Mucosa of stomach (tissue), 1 donor: ENCODE data around the gene MBD4.
"Not testable (repeated sequence)": the region's sequence is repeated elsewhere in the genome, so short reads cannot be mapped to it uniquely, and the experiment has no call there.

Experiments used
- H3K27me3 ChIP-seq: one replicate; pipeline ENCODE4 v1.7.0; 2013; ENCODE audit warnings: mild to moderate bottlenecking, low read length; ENCODE audit not compliant: control insufficient read depth, insufficient read depth
- H3K36me3 ChIP-seq: one replicate; pipeline ENCODE4 v1.7.0; 2013; ENCODE audit warnings: low read length; ENCODE audit not compliant: control insufficient read depth, insufficient read depth
- H3K4me1 ChIP-seq: one replicate; pipeline ENCODE4 v1.7.0; 2013; ENCODE audit warnings: mild to moderate bottlenecking, low read length; ENCODE audit not compliant: control insufficient read depth, insufficient read depth
- H3K4me3 ChIP-seq: one replicate; pipeline ENCODE4 v1.7.0; 2013; ENCODE audit warnings: low read length
- H3K9ac ChIP-seq: one replicate; pipeline ENCODE4 v1.7.0; 2013; ENCODE audit warnings: mild to moderate bottlenecking, low read length, moderate library complexity
- H3K9me3 ChIP-seq: one replicate; pipeline ENCODE4 v1.7.0; 2013; ENCODE audit warnings: mild to moderate bottlenecking, low read length, moderate library complexity; ENCODE audit not compliant: control insufficient read depth
- donor health status: Pancreatic carcinoma.

Gene MBD4

GRCh38 chr3:129439817-129440617 lies at the start of gene MBD4, which contains the start of gene IFT122:
MBD4 (minus strand) TSS chr3:129439948; CDS start chr3:129439833, 115 bp downstream.
IFT122 (plus strand) TSS chr3:129440224; CDS start chr3:129440331, 107 bp downstream.
- Histone ChIP-seq H3K9ac (peak within 1 kb of the TSS; percentile 79), H3K27me3 (no peaks in the 10 kb centered on the region), H3K36me3 (no peaks in the 10 kb centered on the region), H3K4me1 (peaks cover 30% of the 10 kb centered on the region), H3K9me3 (no peaks in the 10 kb centered on the region), H3K4me3 (peak within 1 kb of the TSS; percentile 88)

GRCh38 chr3:129489258-129489657 lies 49.5 kb upstream of the MBD4 start:
- H3K9me3 ChIP-seq, H3K27me3 ChIP-seq, H3K4me3 ChIP-seq, H3K4me1 ChIP-seq, H3K9ac ChIP-seq, H3K36me3 ChIP-seq: not testable (repeated sequence)

GRCh38 chr3:129487868-129488335 lies 48.2 kb upstream of the MBD4 start:
- H3K4me3 ChIP-seq, H3K9ac ChIP-seq, H3K27me3 ChIP-seq, H3K9me3 ChIP-seq, H3K4me1 ChIP-seq, H3K36me3 ChIP-seq: not testable (repeated sequence)

- no peaks in the 10 kb centered on the region for H3K36me3 ChIP-seq
- no peaks in the 10 kb centered on the region for H3K4me1 ChIP-seq
- no peak overlapping the region for H3K9ac ChIP-seq
- H3K27me3 ChIP-seq, result no peaks in the 10 kb centered on the region
- H3K9me3 ChIP-seq, result no peaks in the 10 kb centered on the region
- H3K4me3 ChIP-seq, result no peak overlapping the region
These were observed 47.6 kb upstream of the MBD4 start for GRCh38 chr3:129487183-129487867.

GRCh38 chr3:129486664-129487035 lies 46.9 kb upstream of the MBD4 start:
- H3K4me1 ChIP-seq, result no peaks in the 10 kb centered on the region
- H3K4me3 ChIP-seq, result no peak overlapping the region
- no peaks in the 10 kb centered on the region for H3K36me3 ChIP-seq
- no peak overlapping the region for H3K9ac ChIP-seq
- H3K27me3 ChIP-seq, result no peaks in the 10 kb centered on the region
- no peaks in the 10 kb centered on the region for H3K9me3 ChIP-seq

- H3K4me1 ChIP-seq, result no peaks in the 10 kb centered on the region
- H3K27me3 ChIP-seq, result no peaks in the 10 kb centered on the region
- H3K4me3 ChIP-seq, result no peak overlapping the region
- no peaks in the 10 kb centered on the region for H3K9me3 ChIP-seq
- H3K9ac ChIP-seq, result no peak overlapping the region
- H3K36me3 ChIP-seq, result no peaks in the 10 kb centered on the region
These were observed 46.2 kb upstream of the MBD4 start for GRCh38 chr3:129485721-129486663.

GRCh38 chr3:129485146-129485545 lies 45.4 kb upstream of the MBD4 start:
- not testable (repeated sequence) for H3K27me3 ChIP-seq, H3K9me3 ChIP-seq, H3K36me3 ChIP-seq, H3K4me3 ChIP-seq, H3K4me1 ChIP-seq, H3K9ac ChIP-seq

GRCh38 chr3:129483870-129484269 lies 44.1 kb upstream of the MBD4 start:
- no peaks in the 10 kb centered on the region for H3K9me3 ChIP-seq
- H3K9ac ChIP-seq, result no peak overlapping the region
- H3K27me3 ChIP-seq, result no peaks in the 10 kb centered on the region
- peaks cover 6% of the 10 kb centered on the region for H3K36me3 ChIP-seq
- H3K4me3 ChIP-seq, result no peak overlapping the region
- H3K4me1 ChIP-seq, result no peaks in the 10 kb centered on the region

GRCh38 chr3:129482721-129483120 lies 43.0 kb upstream of the MBD4 start:
- no peak overlapping the region for H3K9ac ChIP-seq
- H3K9me3 ChIP-seq, result no peaks in the 10 kb centered on the region
- peaks cover 6% of the 10 kb centered on the region for H3K36me3 ChIP-seq
- H3K27me3 ChIP-seq, result no peaks in the 10 kb centered on the region
- H3K4me3 ChIP-seq, result no peak overlapping the region
- no peaks in the 10 kb centered on the region for H3K4me1 ChIP-seq

- Histone ChIP-seq H3K9me3 (no peaks in the 10 kb centered on the region), H3K27me3 (no peaks in the 10 kb centered on the region), H3K4me1 (no peaks in the 10 kb centered on the region), H3K36me3 (peaks cover 6% of the 10 kb centered on the region), H3K9ac (no peak overlapping the region), H3K4me3 (no peak overlapping the region)
These were observed 42.1 kb upstream of the MBD4 start for GRCh38 chr3:129481766-129482332.

GRCh38 chr3:129481225-129481765 lies 41.5 kb upstream of the MBD4 start:
- H3K9ac ChIP-seq, H3K36me3 ChIP-seq, H3K4me3 ChIP-seq, H3K9me3 ChIP-seq, H3K4me1 ChIP-seq, H3K27me3 ChIP-seq: not testable (repeated sequence)
